ENCODE results near the gene OR52A5. TPM values are rescaled to one million over a fixed set of nuclear protein-coding genes. Genes with fewer than 3 reads are reported as not detected.
"Not testable (repeated sequence)": the region's sequence is repeated elsewhere in the genome, so short reads cannot be mapped to it uniquely, and the experiment has no call there.

Gene OR52A5
- total RNA-seq: not detected

GRCh38 chr11:5137996-5138395 is at the start of gene OR52A5:
OR52A5 (minus strand) TSS chr11:5138356; CDS start chr11:5132642, 5,714 bp downstream.
- no peak for DNase-seq (ENCODE audit: low read depth in 2 of 3, low spot score in 2 of 3)

- no peak for DNase-seq (ENCODE audit: low read depth in 2 of 3, low spot score in 2 of 3)
Measured at GRCh38 chr11:5178046-5178837, 40.1 kb upstream of the OR52A5 start.

GRCh38 chr11:5174934-5175333 is 36.8 kb upstream of the OR52A5 start:
- DNase-seq (ENCODE audit: low read depth in 2 of 3, low spot score in 2 of 3): no peak

GRCh38 chr11:5171856-5172255 is 33.7 kb upstream of the OR52A5 start:
- no peak for DNase-seq (ENCODE audit: low read depth in 2 of 3, low spot score in 2 of 3)

- DNase-seq (ENCODE audit: low read depth in 2 of 3, low spot score in 2 of 3): not testable (repeated sequence)
Measured at GRCh38 chr11:5165898-5166297, 27.7 kb upstream of the OR52A5 start.

GRCh38 chr11:5164807-5165206 is 26.7 kb upstream of the OR52A5 start:
- not testable (repeated sequence) for DNase-seq (ENCODE audit: low read depth in 2 of 3, low spot score in 2 of 3)

GRCh38 chr11:5161045-5161444 is 22.9 kb upstream of the OR52A5 start:
- not testable (repeated sequence) for DNase-seq (ENCODE audit: low read depth in 2 of 3, low spot score in 2 of 3)

- DNase-seq (ENCODE audit: low read depth in 2 of 3, low spot score in 2 of 3): not testable (repeated sequence)
Measured at GRCh38 chr11:5160217-5160616, 22.1 kb upstream of the OR52A5 start.

GRCh38 chr11:5159806-5160205 is 21.6 kb upstream of the OR52A5 start:
- DNase-seq (ENCODE audit: low read depth in 2 of 3, low spot score in 2 of 3): no peak

- DNase-seq (ENCODE audit: low read depth in 2 of 3, low spot score in 2 of 3): no peak
Measured at GRCh38 chr11:5154657-5155056, 16.5 kb upstream of the OR52A5 start, which contains the start of gene OR52A1. OR52A1 (minus strand) TSS chr11:5154757; CDS start chr11:5152369, 2,388 bp downstream.

- DNase-seq (ENCODE audit: low read depth in 2 of 3, low spot score in 2 of 3): no peak
Measured at GRCh38 chr11:5153574-5154431, 15.6 kb upstream of the OR52A5 start.

- peak in 2 of 3 donors; percentile 10 to 16 for DNase-seq (ENCODE audit: low read depth in 2 of 3, low spot score in 2 of 3)
Measured at GRCh38 chr11:5151713-5152153, 13.6 kb upstream of the OR52A5 start.

GRCh38 chr11:5144206-5144605 is 6.0 kb upstream of the OR52A5 start:
- not testable (repeated sequence) for DNase-seq (ENCODE audit: low read depth in 2 of 3, low spot score in 2 of 3)

- no peak for DNase-seq (ENCODE audit: low read depth in 2 of 3, low spot score in 2 of 3)
Measured at GRCh38 chr11:5137014-5137413, 1.1 kb downstream of the OR52A5 start.

GRCh38 chr11:5136261-5136660 is 1.9 kb downstream of the OR52A5 start:
- no peak for DNase-seq (ENCODE audit: low read depth in 2 of 3, low spot score in 2 of 3)

- DNase-seq (ENCODE audit: low read depth in 2 of 3, low spot score in 2 of 3): no peak
Measured at GRCh38 chr11:5131584-5132335, 6.4 kb downstream of the OR52A5 start.

GRCh38 chr11:5129457-5129877 is 8.7 kb downstream of the OR52A5 start:
- DNase-seq (ENCODE audit: low read depth in 2 of 3, low spot score in 2 of 3): no peak

GRCh38 chr11:5124891-5125620 is 13.1 kb downstream of the OR52A5 start:
- no peak for DNase-seq (ENCODE audit: low read depth in 2 of 3, low spot score in 2 of 3)

GRCh38 chr11:5123802-5124521 is 14.2 kb downstream of the OR52A5 start:
- DNase-seq (ENCODE audit: low read depth in 2 of 3, low spot score in 2 of 3): peak in 2 of 3 donors; percentile 50 to 78

All from hematopoietic multipotent progenitor cell (in vitro differentiated cells).